ENCODE measurements around the gene BACE2.
"Not testable (repeated sequence)": the region's sequence is repeated elsewhere in the genome, so short reads cannot be mapped to it uniquely, and the experiment has no call there.

Gene BACE2

DNA sequence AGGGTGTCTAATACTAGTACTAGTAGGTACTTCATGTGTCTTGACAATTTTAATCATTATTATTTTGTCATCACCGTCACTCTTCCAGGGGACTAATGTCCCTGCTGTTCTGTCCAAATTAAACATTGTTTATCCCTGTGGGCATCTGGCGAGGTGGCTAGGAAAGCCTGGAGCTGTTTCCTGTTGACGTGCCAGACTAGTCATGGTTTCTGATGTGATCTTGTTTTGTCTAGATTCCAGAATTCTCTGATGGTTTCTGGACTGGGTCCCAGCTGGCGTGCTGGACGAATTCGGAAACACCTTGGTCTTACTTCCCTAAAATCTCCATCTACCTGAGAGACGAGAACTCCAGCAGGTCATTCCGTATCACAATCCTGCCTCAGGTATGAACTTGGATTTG is 82.6 kb downstream of the BACE2 start:
- no peak for DNase-seq (ENCODE audit: extremely low spot score)
- CTCF ChIA-PET, result no interaction called here
- POLR2A ChIA-PET, result no interaction called here
- TF ChIP-seq ZNF384 (IDR thresholded peaks at IDR 0.05) (no peak), TARDBP (IDR thresholded peaks at IDR 0.05) (no peak), NFRKB (IDR thresholded peaks at IDR 0.05) (no peak), HDGF (IDR thresholded peaks at IDR 0.05; ENCODE audit: borderline replicate concordance) (no peak), LEF1 (IDR thresholded peaks at IDR 0.05; ENCODE audit: borderline replicate concordance) (no peak), ARNT (IDR thresholded peaks at IDR 0.05) (no peak), FOXA1 (IDR thresholded peaks at IDR 0.05) (no peak), ELF4 (IDR thresholded peaks at IDR 0.05) (no peak), SUZ12 (IDR thresholded peaks at IDR 0.05) (no peak), CTBP1 (IDR thresholded peaks at IDR 0.05; ENCODE audit: borderline replicate concordance) (no peak), SP1 (IDR thresholded peaks at IDR 0.05) (no peak), FOXK2 (IDR thresholded peaks at IDR 0.05) (no peak), L3MBTL2 (conservative IDR thresholded peaks at IDR 0.05) (no peak), FOXM1 (IDR thresholded peaks at IDR 0.05; ENCODE audit: borderline replicate concordance) (no peak)

DNA sequence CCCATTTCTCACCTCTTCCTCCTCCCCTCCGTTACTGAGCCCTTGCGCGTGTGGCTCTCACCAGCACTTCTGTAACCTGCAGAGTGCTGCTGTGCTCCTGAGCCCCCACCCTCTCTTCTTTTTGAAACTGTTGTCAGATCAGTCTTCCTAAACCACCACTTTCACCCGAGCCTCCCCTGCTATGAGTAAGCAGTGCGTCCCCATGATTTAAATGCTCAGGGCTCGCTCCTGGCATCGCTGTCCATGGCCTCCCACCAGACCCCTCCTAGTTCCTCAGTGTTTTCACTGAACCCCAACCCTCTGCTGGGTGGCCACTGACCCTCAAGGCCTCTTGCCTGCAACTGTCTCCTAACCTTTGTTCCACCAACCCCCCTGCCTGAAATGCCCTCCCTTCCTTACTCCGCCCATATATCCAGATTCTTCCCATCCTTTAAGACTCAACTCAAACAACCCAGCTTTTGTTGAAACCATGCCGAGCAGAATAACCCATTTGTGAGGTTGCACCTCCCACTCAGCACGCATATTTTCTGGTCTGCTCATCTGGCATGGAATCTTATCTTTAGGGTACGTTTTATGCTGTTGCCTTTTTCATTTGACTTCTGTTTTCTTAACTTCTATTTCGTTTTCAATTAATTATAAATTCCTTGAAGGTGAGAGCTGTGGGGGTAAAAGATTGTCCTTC is 84.1 kb downstream of the BACE2 start:
- DNase-seq (ENCODE audit: extremely low spot score), result no peak
- TF ChIP-seq LEF1 (IDR thresholded peaks at IDR 0.05; ENCODE audit: borderline replicate concordance) (no peak), CTBP1 (IDR thresholded peaks at IDR 0.05; ENCODE audit: borderline replicate concordance) (no peak), ZNF384 (IDR thresholded peaks at IDR 0.05) (no peak), TARDBP (IDR thresholded peaks at IDR 0.05) (no peak), HDGF (IDR thresholded peaks at IDR 0.05; ENCODE audit: borderline replicate concordance) (no peak), ARNT (IDR thresholded peaks at IDR 0.05) (no peak), FOXA1 (IDR thresholded peaks at IDR 0.05) (no peak), L3MBTL2 (conservative IDR thresholded peaks at IDR 0.05) (no peak), SUZ12 (IDR thresholded peaks at IDR 0.05) (no peak), SP1 (IDR thresholded peaks at IDR 0.05) (no peak), ELF4 (IDR thresholded peaks at IDR 0.05) (no peak), NFRKB (IDR thresholded peaks at IDR 0.05) (no peak), FOXK2 (IDR thresholded peaks at IDR 0.05) (no peak)
- TF ChIP-seq, protein P1, sequence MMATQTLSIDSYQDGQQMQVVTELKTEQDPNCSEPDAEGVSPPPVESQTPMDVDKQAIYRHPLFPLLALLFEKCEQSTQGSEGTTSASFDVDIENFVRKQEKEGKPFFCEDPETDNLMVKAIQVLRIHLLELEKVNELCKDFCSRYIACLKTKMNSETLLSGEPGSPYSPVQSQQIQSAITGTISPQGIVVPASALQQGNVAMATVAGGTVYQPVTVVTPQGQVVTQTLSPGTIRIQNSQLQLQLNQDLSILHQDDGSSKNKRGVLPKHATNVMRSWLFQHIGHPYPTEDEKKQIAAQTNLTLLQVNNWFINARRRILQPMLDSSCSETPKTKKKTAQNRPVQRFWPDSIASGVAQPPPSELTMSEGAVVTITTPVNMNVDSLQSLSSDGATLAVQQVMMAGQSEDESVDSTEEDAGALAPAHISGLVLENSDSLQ (IDR thresholded peaks at IDR 0.05), result no peak
- ChIA-PET CTCF (no interaction called here), POLR2A (no interaction called here)

DNA sequence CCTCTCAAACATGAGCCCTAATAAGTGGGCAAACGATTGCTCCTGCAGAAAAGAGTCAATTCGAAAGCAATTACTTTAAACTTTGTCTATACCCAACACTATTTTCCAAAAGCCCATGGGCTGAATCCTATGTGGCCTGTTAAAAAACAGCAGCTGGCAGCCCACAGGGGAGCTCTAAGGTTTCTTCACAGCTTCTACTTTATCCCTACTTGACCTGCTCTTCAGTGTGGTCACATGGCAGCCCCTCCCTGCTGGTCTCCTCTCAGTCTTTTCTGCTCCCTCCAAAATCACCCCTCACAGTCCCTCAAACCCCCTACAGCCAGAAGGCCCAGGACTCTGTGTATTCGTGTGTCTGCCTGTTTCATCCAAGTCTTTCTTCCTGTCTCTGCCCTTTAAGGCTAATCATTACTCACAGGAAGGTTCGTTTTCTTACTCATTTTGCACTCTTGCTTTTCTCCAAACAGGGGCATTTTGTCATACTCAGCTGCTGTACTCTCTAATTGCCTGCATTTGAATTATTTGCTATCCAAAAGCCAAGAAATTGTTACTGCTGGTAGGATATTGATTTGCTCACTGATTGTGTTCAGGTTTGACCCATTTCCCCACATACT is 86.2 kb downstream of the BACE2 start:
- TF ChIP-seq NFRKB (IDR thresholded peaks at IDR 0.05) (no peak), CTBP1 (IDR thresholded peaks at IDR 0.05; ENCODE audit: borderline replicate concordance) (no peak), BHLHE40 (IDR thresholded peaks at IDR 0.05; ENCODE audit: borderline replicate concordance) (no peak), FOXA1 (IDR thresholded peaks at IDR 0.05) (no peak), LEF1 (IDR thresholded peaks at IDR 0.05; ENCODE audit: borderline replicate concordance) (no peak)
- POLR2A ChIA-PET, result no interaction called here
- CTCF ChIA-PET, result no interaction called here
- no peak for DNase-seq (ENCODE audit: extremely low spot score)

DNA sequence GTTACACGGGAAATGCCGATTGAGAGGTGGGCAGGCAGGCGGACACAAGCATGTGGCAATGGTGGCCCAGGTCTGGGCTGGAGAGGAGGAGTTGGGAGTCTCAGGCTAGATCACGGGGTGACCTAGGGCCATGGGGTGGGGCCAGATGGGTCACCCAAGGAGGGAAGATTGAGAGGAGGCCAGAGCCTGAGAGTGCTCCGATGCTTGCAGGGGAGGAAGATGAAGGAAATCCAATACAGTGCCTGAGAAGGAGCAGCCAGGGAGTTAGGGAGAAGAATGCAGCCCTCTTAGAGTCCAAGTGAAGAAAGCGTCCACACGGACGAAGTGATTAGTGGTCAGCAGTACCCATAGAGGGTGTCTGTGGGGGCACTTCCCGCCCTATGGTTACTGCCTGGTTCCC is 87.2 kb downstream of the BACE2 start:
- ChIA-PET CTCF (no interaction called here), POLR2A (no interaction called here)
- no peak for DNase-seq (ENCODE audit: extremely low spot score)
- no peak for TF ChIP-seq L3MBTL2 (conservative IDR thresholded peaks at IDR 0.05)
- no peak for TF ChIP-seq FOXM1 (IDR thresholded peaks at IDR 0.05; ENCODE audit: borderline replicate concordance)
- no peak for TF ChIP-seq ARNT (IDR thresholded peaks at IDR 0.05)
- TF ChIP-seq, protein P1 (IDR thresholded peaks at IDR 0.05), result no peak
- no peak for TF ChIP-seq BHLHE40 (IDR thresholded peaks at IDR 0.05; ENCODE audit: borderline replicate concordance)
- TF ChIP-seq TARDBP (IDR thresholded peaks at IDR 0.05), result no peak
- no peak for TF ChIP-seq ELF4 (IDR thresholded peaks at IDR 0.05)
- no peak for TF ChIP-seq SUZ12 (IDR thresholded peaks at IDR 0.05)
- no peak for TF ChIP-seq NFRKB (IDR thresholded peaks at IDR 0.05)
- TF ChIP-seq SP1 (IDR thresholded peaks at IDR 0.05), result no peak

DNA sequence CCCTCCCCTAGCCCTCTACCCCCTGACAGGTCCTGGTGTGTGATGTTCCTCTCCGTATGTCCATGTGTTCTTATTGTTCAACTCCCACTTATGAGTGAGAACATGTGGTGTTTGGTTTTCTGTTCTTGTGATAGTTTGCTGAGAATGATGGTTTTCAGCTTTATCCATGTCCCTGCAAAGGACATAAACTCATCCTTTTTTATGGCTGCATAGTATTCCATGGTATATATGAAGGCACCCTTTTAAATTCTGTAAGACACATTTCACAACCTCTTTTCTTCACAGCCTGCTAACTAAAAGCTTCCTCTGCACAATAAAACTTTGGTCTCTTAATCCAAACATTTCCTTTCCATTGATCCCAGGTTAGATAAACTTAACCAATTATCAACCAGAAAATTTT is 88.3 kb downstream of the BACE2 start:
- CTCF ChIA-PET; POLR2A ChIA-PET; DNase-seq (ENCODE audit: extremely low spot score): not testable (repeated sequence)

DNA sequence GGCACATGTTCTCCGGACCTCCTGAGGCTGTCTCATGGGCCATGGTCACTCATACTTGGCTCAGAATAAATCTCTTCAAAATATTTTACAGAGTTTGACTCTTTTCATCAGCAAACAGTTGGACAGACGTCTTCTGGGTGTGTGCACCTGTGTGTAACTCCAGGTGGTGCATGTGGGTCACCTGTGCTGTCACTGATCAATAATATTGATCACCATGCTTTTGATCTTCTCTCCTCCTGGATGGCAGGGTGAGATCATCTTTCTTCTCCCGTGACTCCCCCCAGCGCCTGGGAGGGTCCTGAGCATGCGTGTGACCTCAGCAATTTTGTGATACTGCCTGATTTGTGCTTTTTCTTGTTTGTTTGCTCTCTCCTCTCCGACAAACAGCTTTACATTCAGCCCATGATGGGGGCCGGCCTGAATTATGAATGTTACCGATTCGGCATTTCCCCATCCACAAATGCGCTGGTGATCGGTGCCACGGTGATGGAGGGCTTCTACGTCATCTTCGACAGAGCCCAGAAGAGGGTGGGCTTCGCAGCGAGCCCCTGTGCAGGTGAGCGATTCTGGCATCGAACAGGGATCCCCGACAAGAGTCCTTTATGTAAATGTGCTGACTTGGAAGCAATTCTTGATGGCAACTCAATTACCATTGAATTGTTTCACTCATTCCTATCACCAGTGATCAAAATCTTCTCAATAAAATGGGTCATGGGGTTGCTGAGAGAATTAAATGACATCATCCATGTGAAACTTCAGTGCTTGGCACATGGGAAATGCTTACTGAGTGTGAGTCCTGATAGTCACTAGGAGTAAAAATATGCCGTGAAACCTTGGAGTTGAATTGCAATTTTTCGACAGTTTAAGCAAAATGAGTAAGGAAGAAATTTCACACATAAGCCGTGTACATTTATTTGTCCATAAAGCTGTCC is 89.1 kb downstream of the BACE2 start:
- ChIA-PET POLR2A (no interaction called here), CTCF (no interaction called here)
- TF ChIP-seq HDGF (IDR thresholded peaks at IDR 0.05; ENCODE audit: borderline replicate concordance) (no peak), LEF1 (IDR thresholded peaks at IDR 0.05; ENCODE audit: borderline replicate concordance) (no peak), BHLHE40 (IDR thresholded peaks at IDR 0.05; ENCODE audit: borderline replicate concordance) (no peak), FOXM1 (IDR thresholded peaks at IDR 0.05; ENCODE audit: borderline replicate concordance) (no peak), L3MBTL2 (conservative IDR thresholded peaks at IDR 0.05) (no peak), FOXK2 (IDR thresholded peaks at IDR 0.05) (no peak), TARDBP (IDR thresholded peaks at IDR 0.05) (no peak)
- TF ChIP-seq, protein P1 (IDR thresholded peaks at IDR 0.05), result no peak
- DNase-seq (ENCODE audit: extremely low spot score), result no peak
